Suprapubic skin (tissue), 4 donors: ENCODE data around the gene INHBC. TPM values are rescaled to one million over a fixed set of nuclear protein-coding genes. Genes with fewer than 3 reads are reported as not detected.
"Not testable (repeated sequence)": the region's sequence is repeated elsewhere in the genome, so short reads cannot be mapped to it uniquely, and the experiment has no call there.

ENCODE experiments used
- DNase-seq, 2 donors: peaks; one replicate each; pipeline ENCODE4 v3.0.0-alpha.2; 2019; ENCODE audit warnings: low spot score in 2 of 2
- H3K27ac ChIP-seq: fragments of 200-600 bp; sonication (generic); one replicate; pipeline ENCODE4 v1.5.1; 2019
- H3K27me3 ChIP-seq: fragments of 200-600 bp; sonication (generic); one replicate; pipeline ENCODE4 v1.5.1; 2019
- H3K36me3 ChIP-seq: fragments of 200-600 bp; sonication (generic); one replicate; pipeline ENCODE4 v1.5.1; 2019
- H3K4me1 ChIP-seq: fragments of 200-600 bp; sonication (generic); one replicate; pipeline ENCODE4 v1.5.1; 2019
- H3K4me3 ChIP-seq: fragments of 200-600 bp; sonication (generic); one replicate; pipeline ENCODE4 v1.5.1; 2019; ENCODE audit warnings: mild to moderate bottlenecking
- H3K9me3 ChIP-seq: fragments of 200-600 bp; sonication (generic); one replicate; pipeline ENCODE4 v1.5.1; 2019
- CTCF ChIP-seq, 2 donors: fragments of 200-600 bp in 1 of 2; fragments of 450-650 bp in 1 of 2; sonication (generic) in 1 of 2; IDR thresholded peaks; one replicate each; pipeline ENCODE4 v1.5.1; 2016 to 2019; ENCODE audit warnings: antibody characterized with exemption in 2 of 2, mild to moderate bottlenecking in 1 of 2, moderate library complexity in 1 of 2
- EP300 ChIP-seq: sonication (generic); formaldehyde crosslinking; IDR thresholded peaks from one replicate; pipeline ENCODE4 v1.6.1; 2017; ENCODE audit warnings: antibody characterized with exemption
- POLR2A ChIP-seq, 2 donors: fragments of 450-650 bp; IDR thresholded peaks; one replicate each; pipeline ENCODE4 v1.6.1; 2017; ENCODE audit warnings: antibody characterized with exemption in 2 of 2, mild to moderate bottlenecking in 2 of 2, moderate library complexity in 2 of 2
- POLR2AphosphoS5 ChIP-seq, 3 donors: sonication (generic); formaldehyde crosslinking; IDR thresholded peaks; one replicate each; pipeline ENCODE4 v1.6.1; 2017; ENCODE audit warnings: antibody characterized with exemption in 3 of 3
- WGBS: methylation state at CpG from one replicate; pipeline ENCODE4 v1.1.5; 2018; 5-methylcytosine and 5-hydroxymethylcytosine counted together
- total RNA-seq, 4 donors: library from RNA; depleted of rRNA; stranded (reverse); fragments of >200 nt; gene quantifications; one replicate each; pipeline ENCODE4 v1.1.0, GENCODE V29; 2016

Gene INHBC
- total RNA-seq, 4 donors from 2014 or later: not detected

- no peaks in the 10 kb centered on the region for H3K27me3 ChIP-seq
- H3K4me1 ChIP-seq: no peaks in the 10 kb centered on the region
- H3K9me3 ChIP-seq: no peaks in the 10 kb centered on the region
- 88% methylated on average over 2 of the region's 2 CpGs for WGBS
- TF ChIP-seq POLR2AphosphoS5 (IDR thresholded peaks at IDR 0.05) (no peak), CTCF (IDR thresholded peaks at IDR 0.05) (no peak), EP300 (no peak), POLR2A (IDR thresholded peaks at IDR 0.05) (no peak)
- H3K4me3 ChIP-seq: no peak overlapping the region
- no peak for DNase-seq
- H3K36me3 ChIP-seq: peaks cover 35% of the 10 kb centered on the region
- H3K27ac ChIP-seq: no peak overlapping the region
These were observed 44.4 kb upstream of the INHBC start for GRCh38 chr12:57390174-57390573.

GRCh38 chr12:57395121-57395520, 39.5 kb upstream of the INHBC start:
- no peaks in the 10 kb centered on the region for H3K4me1 ChIP-seq
- 96% methylated on average over 18 of the region's 18 CpGs for WGBS
- no peaks in the 10 kb centered on the region for H3K27me3 ChIP-seq
- H3K4me3 ChIP-seq: no peak overlapping the region
- peaks cover 27% of the 10 kb centered on the region for H3K36me3 ChIP-seq
- H3K9me3 ChIP-seq: no peaks in the 10 kb centered on the region
- no peak for TF ChIP-seq POLR2A (IDR thresholded peaks at IDR 0.05)
- no peak for TF ChIP-seq POLR2AphosphoS5 (IDR thresholded peaks at IDR 0.05)
- no peak for TF ChIP-seq CTCF (IDR thresholded peaks at IDR 0.05)
- TF ChIP-seq EP300: no peak
- H3K27ac ChIP-seq: no peak overlapping the region
- no peak for DNase-seq

GRCh38 chr12:57397441-57397840, 37.1 kb upstream of the INHBC start:
- DNase-seq: no peak
- H3K27me3 ChIP-seq: no peaks in the 10 kb centered on the region
- H3K27ac ChIP-seq: no peak overlapping the region
- no peaks in the 10 kb centered on the region for H3K9me3 ChIP-seq
- peaks cover 22% of the 10 kb centered on the region for H3K36me3 ChIP-seq
- TF ChIP-seq POLR2AphosphoS5 (IDR thresholded peaks at IDR 0.05) (no peak), POLR2A (IDR thresholded peaks at IDR 0.05) (no peak), EP300 (no peak)
- no peaks in the 10 kb centered on the region for H3K4me1 ChIP-seq
- 87% methylated on average over 2 of the region's 2 CpGs for WGBS
- H3K4me3 ChIP-seq: no peak overlapping the region

- not testable (repeated sequence) for H3K4me3 ChIP-seq, H3K27ac ChIP-seq, H3K27me3 ChIP-seq, H3K36me3 ChIP-seq, H3K4me1 ChIP-seq, DNase-seq, H3K9me3 ChIP-seq
- WGBS: 98% methylated on average over 7 of the region's 7 CpGs
These were observed 34.7 kb upstream of the INHBC start for GRCh38 chr12:57399718-57400463.

- 64% methylated on average over 5 of the region's 5 CpGs for WGBS
These were observed 33.4 kb upstream of the INHBC start for GRCh38 chr12:57401165-57401564.

GRCh38 chr12:57402156-57402555, 32.4 kb upstream of the INHBC start:
- H3K4me3 ChIP-seq, H3K27me3 ChIP-seq, H3K27ac ChIP-seq, H3K9me3 ChIP-seq, DNase-seq, H3K4me1 ChIP-seq, H3K36me3 ChIP-seq: not testable (repeated sequence)
- 96% methylated on average over 4 of the region's 4 CpGs for WGBS

More at GRCh38 chr12:57401165-57401564, 33.4 kb upstream of the INHBC start:
- H3K4me3 ChIP-seq: no peak overlapping the region
- H3K27me3 ChIP-seq: no peaks in the 10 kb centered on the region
- H3K36me3 ChIP-seq: no peaks in the 10 kb centered on the region
- TF ChIP-seq POLR2A (IDR thresholded peaks at IDR 0.05): no peak
- no peak for TF ChIP-seq EP300
- TF ChIP-seq POLR2AphosphoS5 (IDR thresholded peaks at IDR 0.05): no peak
- TF ChIP-seq CTCF (IDR thresholded peaks at IDR 0.05): no peak
- no peak overlapping the region for H3K27ac ChIP-seq
- no peak for DNase-seq
- H3K4me1 ChIP-seq: no peaks in the 10 kb centered on the region
- H3K9me3 ChIP-seq: no peaks in the 10 kb centered on the region
